HEK293 (cell line): ENCODE data around the gene ST3GAL5.

Source experiments
- CTCF ChIA-PET: fragments of 350-600 bp; formaldehyde crosslinking; extraction: SDS; loops from one replicate; lab custom pipeline; 2021; ENCODE audit warnings: antibody characterized with exemption; lab: Yijun Ruan, JAX
- POLR2A ChIA-PET: fragments of 300-600 bp; formaldehyde crosslinking; extraction: SDS; loops from one replicate; lab custom pipeline; 2020; ENCODE audit warnings: antibody characterized with exemption, inconsistent platforms; lab: Yijun Ruan, JAX
- H3K27ac ChIP-seq: fragments of 200-500 bp; sonication (Bioruptor generic); 2 replicates; pipeline ENCODE4 v1.5.1; 2014; ENCODE audit warnings: low read depth, low read length, control low read depth, inconsistent platforms; ENCODE audit errors: extremely low read depth
- H3K36me3 ChIP-seq, 2 experiments: fragments of 200-500 bp in 1 of 2; sonication (Bioruptor generic) in 1 of 2; 1 replicate in 1 of 2; 2 replicates in 1 of 2; pipeline ENCODE4 v1.5.1; 2014 to 2017; ENCODE audit warnings: inconsistent platforms in 2 of 2, low read length in 2 of 2; ENCODE audit not compliant: control insufficient read depth in 2 of 2, insufficient read depth in 1 of 2
- H3K4me1 ChIP-seq: fragments of 200-500 bp; sonication (Bioruptor generic); 2 replicates; pipeline ENCODE4 v1.5.1; 2014; ENCODE audit warnings: mild to moderate bottlenecking, low read length, inconsistent platforms; ENCODE audit not compliant: control insufficient read depth, insufficient read depth
- H3K4me3 ChIP-seq: 2 replicates; pipeline ENCODE4 v1.5.1; 2011; ENCODE audit warnings: low read depth, mild to moderate bottlenecking, control low read depth, low read length, moderate library complexity
- H3K9me3 ChIP-seq: fragments of 200-500 bp; sonication (Bioruptor generic); 2 replicates; pipeline ENCODE4 v1.5.1; 2014; ENCODE audit warnings: low read depth, low read length, inconsistent platforms; ENCODE audit not compliant: control insufficient read depth, insufficient read depth
- BCL11A ChIP-seq: fragments of 450-650 bp; formaldehyde crosslinking; IDR thresholded peaks from 2 replicates; pipeline ENCODE4 v1.5.1; 2016; ENCODE audit warnings: low read depth, missing biosample characterization, missing genetic modification characterization
- BCL11B ChIP-seq: fragments of 450-650 bp; formaldehyde crosslinking; IDR thresholded peaks from 2 replicates; pipeline ENCODE4 v1.5.1; 2016; ENCODE audit warnings: low read depth, missing biosample characterization, missing genetic modification characterization
- EGR2 ChIP-seq: fragments of 450-650 bp; formaldehyde crosslinking; IDR thresholded peaks from 2 replicates; pipeline ENCODE4 v1.5.1; 2016; ENCODE audit warnings: low read depth, missing biosample characterization, missing genetic modification characterization
- HOXC10 ChIP-seq: sonication (generic); formaldehyde crosslinking; IDR thresholded peaks from 2 replicates; pipeline ENCODE4 v1.8.1; 2023; ENCODE audit warnings: mild to moderate bottlenecking, missing genetic modification reagents
- PRDM2 ChIP-seq: fragments of 450-650 bp; formaldehyde crosslinking; IDR thresholded peaks from 2 replicates; pipeline ENCODE4 v1.5.1; 2016; ENCODE audit warnings: missing biosample characterization, missing genetic modification characterization, borderline replicate concordance
- REPIN1 ChIP-seq: fragments of 450-650 bp; formaldehyde crosslinking; IDR thresholded peaks from 2 replicates; pipeline ENCODE4 v1.5.1; 2017; ENCODE audit warnings: missing biosample characterization, missing genetic modification characterization, low read depth
- TRIM28 ChIP-seq: IDR thresholded peaks from 2 replicates; pipeline ENCODE4 v1.6.1; 2011; ENCODE audit warnings: low read length, control low read depth, borderline replicate concordance
- TSHZ1 ChIP-seq: fragments of 450-650 bp; formaldehyde crosslinking; IDR thresholded peaks from 2 replicates; pipeline ENCODE4 v1.5.1; 2016; ENCODE audit warnings: missing biosample characterization, missing genetic modification characterization, borderline replicate concordance
- ZBTB1 ChIP-seq: fragments of 450-650 bp; formaldehyde crosslinking; IDR thresholded peaks from 2 replicates; pipeline ENCODE4 v1.5.1; 2016; ENCODE audit warnings: missing biosample characterization, missing genetic modification characterization
- ZBTB49 ChIP-seq: fragments of 450-650 bp; formaldehyde crosslinking; IDR thresholded peaks from 2 replicates; pipeline ENCODE4 v1.5.1; 2016; ENCODE audit warnings: missing biosample characterization, missing genetic modification characterization, low read depth
- ZBTB7A ChIP-seq: fragments of 450-650 bp; formaldehyde crosslinking; IDR thresholded peaks from 2 replicates; pipeline ENCODE4 v1.5.1; 2016; ENCODE audit warnings: low read depth, missing biosample characterization, missing genetic modification characterization
- ZNF114 ChIP-seq: fragments of 450-650 bp; formaldehyde crosslinking; IDR thresholded peaks from 2 replicates; pipeline ENCODE4 v1.5.0; 2017; ENCODE audit warnings: missing biosample characterization, missing genetic modification characterization
- ZNF146 ChIP-seq: fragments of 450-650 bp; formaldehyde crosslinking; IDR thresholded peaks from 2 replicates; pipeline ENCODE4 v1.5.1; 2016; ENCODE audit warnings: missing biosample characterization, missing genetic modification characterization
- ZNF239 ChIP-seq: fragments of 450-650 bp; formaldehyde crosslinking; IDR thresholded peaks from 2 replicates; pipeline ENCODE4 v1.5.1; 2016; ENCODE audit warnings: missing biosample characterization, missing genetic modification characterization
- ZNF274 ChIP-seq, 2 experiments: fragments of 200-500 bp in 1 of 2; fragments of 450-650 bp in 1 of 2; sonication (Bioruptor generic) in 1 of 2; formaldehyde crosslinking in 1 of 2; IDR thresholded peaks; 2 replicates each; pipeline versions ENCODE4 v1.5.1 to v1.6.1; 2014 to 2016; ENCODE audit warnings: borderline replicate concordance in 1 of 2, inconsistent platforms in 1 of 2, low read length in 1 of 2, missing biosample characterization in 1 of 2, missing genetic modification characterization in 1 of 2
- ZNF37A ChIP-seq: fragments of 450-650 bp; IDR thresholded peaks from 2 replicates; pipeline ENCODE4 v1.5.1; 2018; ENCODE audit warnings: missing biosample characterization, missing genetic modification characterization
- ZNF548 ChIP-seq: fragments of 450-650 bp; formaldehyde crosslinking; IDR thresholded peaks from 2 replicates; pipeline ENCODE4 v1.5.1; 2016; ENCODE audit warnings: missing biosample characterization, missing genetic modification characterization
- ZNF580 ChIP-seq: fragments of 450-650 bp; formaldehyde crosslinking; IDR thresholded peaks from 2 replicates; pipeline ENCODE4 v1.5.1; 2016; ENCODE audit warnings: missing biosample characterization, missing genetic modification characterization
- ZNF629 ChIP-seq: fragments of 450-650 bp; formaldehyde crosslinking; IDR thresholded peaks from 2 replicates; pipeline ENCODE4 v1.5.1; 2017; ENCODE audit warnings: missing biosample characterization, missing genetic modification characterization
- ZSCAN18 ChIP-seq: fragments of 450-650 bp; formaldehyde crosslinking; IDR thresholded peaks from 2 replicates; pipeline ENCODE4 v1.5.1; 2016; ENCODE audit warnings: missing biosample characterization, missing genetic modification characterization

ST3GAL5 gene

GRCh38 chr2:85852937-85853498 is 35.8 kb downstream of the ST3GAL5 start:
- ChIA-PET POLR2A (no interaction called here), CTCF (no interaction called here)
- TF ChIP-seq ZNF37A (tag by site-specific recombination) (no peak), ZBTB1 (tag by site-specific recombination) (no peak), ZSCAN18 (tag by site-specific recombination) (no peak), REPIN1 (tag by site-specific recombination) (no peak), BCL11A (tag by site-specific recombination) (no peak), ZNF114 (no peak), TRIM28 (no peak), ZNF580 (no peak), HOXC10 (CRISPR knock-in tag) (no peak), BCL11B (no peak), PRDM2 (tag by site-specific recombination) (no peak), ZNF239 (tag by site-specific recombination) (no peak), ZNF629 (tag by site-specific recombination) (no peak), ZNF274 (IDR thresholded peaks at IDR 0.05; ENCODE audit: low read length) (no peak), ZNF274 (tag by site-specific recombination; IDR thresholded peaks at IDR 0.05; ENCODE audit: borderline replicate concordance) (no peak), ZBTB7A (tag by site-specific recombination) (no peak)
- Histone ChIP-seq H3K9me3 (no peaks in the 10 kb centered on the region), H3K4me1 (no peaks in the 10 kb centered on the region), H3K27ac (no peak overlapping the region), H3K4me3 (no peak overlapping the region), H3K36me3 (peaks cover 0 to 6% of the 10 kb centered on the region in 2 experiments; a peak in 2 of 3 replicates)

- Histone ChIP-seq H3K9me3 (no peaks in the 10 kb centered on the region), H3K27ac (no peak overlapping the region), H3K4me3 (no peak overlapping the region), H3K4me1 (no peaks in the 10 kb centered on the region), H3K36me3 (peaks cover 0 to 6% of the 10 kb centered on the region in 2 experiments; a peak in 2 of 3 replicates)
- CTCF ChIA-PET, result interaction anchor here (1.0 kb wide), 1 partner anchor 9 kb away, joined by 3 read pairs; no protein-coding TSS in a partner anchor
- POLR2A ChIA-PET, result no interaction called here
- TF ChIP-seq EGR2 (no peak), ZBTB49 (no peak), ZNF548 (tag by site-specific recombination) (no peak), TSHZ1 (tag by site-specific recombination) (no peak), ZNF146 (no peak)
Measured at GRCh38 chr2:85852152-85852840, 36.5 kb downstream of the ST3GAL5 start.
